Adrenal gland (tissue), 12 donors: Measurements from ENCODE around the gene CHD9. TPM values are rescaled to one million over a fixed set of nuclear protein-coding genes. Genes with fewer than 3 reads are reported as not detected.
A peak's percentile ranks its signal among the peaks of the same experiment; 100 is the strongest.

Source experiments
- DNase-seq, 7 donors: peaks; one replicate each; pipeline ENCODE4 v3.0.0-alpha.2; 2019 to 2020
- H3K27ac ChIP-seq, 5 donors: fragments of 200-600 bp; sonication (generic) in 4 of 5; 1 replicate in 3 of 5; 2 replicates in 2 of 5; pipeline versions ENCODE4 v1.5.1 to v1.8.0; 2016 to 2020; ENCODE audit warnings: mild to moderate bottlenecking in 1 of 5
- H3K27me3 ChIP-seq: fragments of 200-600 bp; 2 replicates; pipeline ENCODE4 v1.8.0; 2021
- H3K36me3 ChIP-seq, 2 donors: fragments of 200-600 bp; replicated peaks in 1 of 2; 1 replicate in 1 of 2; 2 replicates in 1 of 2; pipeline versions ENCODE4 v1.5.1 to v1.8.0; 2018 to 2022
- H3K4me1 ChIP-seq, 2 donors: fragments of 200-600 bp; replicated peaks in 1 of 2; 1 replicate in 1 of 2; 2 replicates in 1 of 2; pipeline versions ENCODE4 v1.5.1 to v1.8.0; 2018 to 2021
- H3K4me3 ChIP-seq, 4 donors: fragments of 200-600 bp; sonication (generic) in 3 of 4; one replicate each; pipeline ENCODE4 v1.5.1; 2016 to 2018
- H3K9me3 ChIP-seq, 3 donors: fragments of 200-600 bp; sonication (generic) in 1 of 3; replicated peaks in 1 of 3; 1 replicate in 2 of 3; 2 replicates in 1 of 3; pipeline versions ENCODE4 v1.5.1 to v1.8.0; 2016 to 2021
- POLR2A ChIP-seq, 2 donors: fragments of 450-650 bp; IDR thresholded peaks; one replicate each; pipeline ENCODE4 v1.6.1; 2017; ENCODE audit warnings: antibody characterized with exemption in 2 of 2, mild to moderate bottlenecking in 2 of 2, moderate library complexity in 1 of 2
- WGBS, 4 donors: extraction: QIAGEN DNeasy Blood & Tissue Kit in 2 of 4; methylation state at CpG; one replicate each; pipeline versions ENCODE4 v1.1.5 to v1.1.7; 2013 to 2017; 5-methylcytosine and 5-hydroxymethylcytosine counted together
- intact Hi-C, 2 donors: fragments of 100-400 bp; cut with DNase I; formaldehyde crosslinking; loops; one replicate each; pipeline versions ENCODE4 v1.14.1 to v1.15.0; 2022 to 2023
- polyA plus RNA-seq, 3 donors: library from polyadenylated mRNA; stranded (reverse); fragments of 200-250 nt in 2 of 3; fragments of 350-450 nt in 1 of 3; fragmentation: Illumina TruSeq in 1 of 3; extraction: RNeasy Lipid Tissue Mini Kit (QIAGEN cat#74804) in 1 of 3; gene quantifications; one replicate each; pipeline ENCODE4 v1.2.3, GENCODE V29; 2013 to 2014
- total RNA-seq, 9 donors: library from RNA; depleted of rRNA in 4 of 9; stranded (reverse); fragments of >200 nt in 4 of 9; fragments of 120-200 nt in 1 of 9; fragmentation: NEBNext Ultra II Directional in 1 of 9; extraction: Animal tissue kit (Norgen Biotek cat#: 25700) in 1 of 9; gene quantifications; one replicate each; pipeline versions ENCODE4 v1.1.0 to v1.2.4, GENCODE V29; 2013 to 2023
- TF ChIP-seq, protein P1 (sequence below), 6 experiments: fragments of 450-650 bp in 4 of 6; fragments of 200-600 bp in 2 of 6; sonication (generic) in 1 of 6; IDR thresholded peaks; 1 replicate in 5 of 6; 2 replicates in 1 of 6; pipeline versions ENCODE4 v1.5.1 to v1.8.0; 2016 to 2021; ENCODE audit warnings: antibody characterized with exemption in 6 of 6, mild to moderate bottlenecking in 2 of 6, moderate library complexity in 1 of 6
- donor health status: healthy with polysubstance abuse.
- donor health status: Bipolar disorder and iron deficiency.
- donor health status: DM: yes; HTN: yes; CAD: no.
- donor health status: DM: no; HTN: no; CAD: no.
- donor health status: DM: no; HTN: no; CAD: no.
- donor health status: DM: yes; HTN: yes; CAD: no.

Gene CHD9
- total and polyA plus RNA-seq, 12 donors, result 10.0 to 95.9 (median 54.7) TPM

DNA sequence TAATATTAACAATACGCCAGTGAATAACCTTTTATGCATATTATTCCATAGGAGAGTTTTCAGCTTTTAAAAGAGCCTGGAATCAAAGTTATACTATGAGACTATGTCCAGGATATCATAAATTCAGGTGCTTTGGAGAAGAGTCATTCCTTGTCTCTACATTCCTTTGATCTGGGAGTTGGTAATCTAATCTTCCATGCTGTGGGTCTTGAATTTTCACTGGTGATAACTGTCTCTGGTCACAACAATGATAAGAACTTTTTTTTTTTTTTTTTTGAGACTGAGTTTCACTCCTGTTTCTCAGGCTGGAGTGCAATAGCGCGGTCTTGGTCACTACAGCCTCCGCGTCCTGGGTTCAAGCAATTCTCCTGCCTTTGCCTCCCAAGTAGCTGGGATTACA is 50.8 kb downstream of the CHD9 start:
- 96 to 100% (median 98%) methylated on average over 5 of the region's 5 CpGs for WGBS, 4 donors
- Histone ChIP-seq H3K36me3 (no peaks in the 10 kb centered on the region), H3K4me3 (no peak overlapping the region), H3K4me1 (peaks cover 4 to 10% of the 10 kb centered on the region in 2 donors), H3K9me3 (no peaks in the 10 kb centered on the region), H3K27me3 (no peaks in the 10 kb centered on the region), H3K27ac (no peak overlapping the region)
- intact Hi-C loops, result no loop called here
- TF ChIP-seq, protein P1, sequence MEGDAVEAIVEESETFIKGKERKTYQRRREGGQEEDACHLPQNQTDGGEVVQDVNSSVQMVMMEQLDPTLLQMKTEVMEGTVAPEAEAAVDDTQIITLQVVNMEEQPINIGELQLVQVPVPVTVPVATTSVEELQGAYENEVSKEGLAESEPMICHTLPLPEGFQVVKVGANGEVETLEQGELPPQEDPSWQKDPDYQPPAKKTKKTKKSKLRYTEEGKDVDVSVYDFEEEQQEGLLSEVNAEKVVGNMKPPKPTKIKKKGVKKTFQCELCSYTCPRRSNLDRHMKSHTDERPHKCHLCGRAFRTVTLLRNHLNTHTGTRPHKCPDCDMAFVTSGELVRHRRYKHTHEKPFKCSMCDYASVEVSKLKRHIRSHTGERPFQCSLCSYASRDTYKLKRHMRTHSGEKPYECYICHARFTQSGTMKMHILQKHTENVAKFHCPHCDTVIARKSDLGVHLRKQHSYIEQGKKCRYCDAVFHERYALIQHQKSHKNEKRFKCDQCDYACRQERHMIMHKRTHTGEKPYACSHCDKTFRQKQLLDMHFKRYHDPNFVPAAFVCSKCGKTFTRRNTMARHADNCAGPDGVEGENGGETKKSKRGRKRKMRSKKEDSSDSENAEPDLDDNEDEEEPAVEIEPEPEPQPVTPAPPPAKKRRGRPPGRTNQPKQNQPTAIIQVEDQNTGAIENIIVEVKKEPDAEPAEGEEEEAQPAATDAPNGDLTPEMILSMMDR (IDR thresholded peaks at IDR 0.05), result no peak
- no peak for TF ChIP-seq POLR2A (IDR thresholded peaks at IDR 0.05)
- no peak for DNase-seq

DNA sequence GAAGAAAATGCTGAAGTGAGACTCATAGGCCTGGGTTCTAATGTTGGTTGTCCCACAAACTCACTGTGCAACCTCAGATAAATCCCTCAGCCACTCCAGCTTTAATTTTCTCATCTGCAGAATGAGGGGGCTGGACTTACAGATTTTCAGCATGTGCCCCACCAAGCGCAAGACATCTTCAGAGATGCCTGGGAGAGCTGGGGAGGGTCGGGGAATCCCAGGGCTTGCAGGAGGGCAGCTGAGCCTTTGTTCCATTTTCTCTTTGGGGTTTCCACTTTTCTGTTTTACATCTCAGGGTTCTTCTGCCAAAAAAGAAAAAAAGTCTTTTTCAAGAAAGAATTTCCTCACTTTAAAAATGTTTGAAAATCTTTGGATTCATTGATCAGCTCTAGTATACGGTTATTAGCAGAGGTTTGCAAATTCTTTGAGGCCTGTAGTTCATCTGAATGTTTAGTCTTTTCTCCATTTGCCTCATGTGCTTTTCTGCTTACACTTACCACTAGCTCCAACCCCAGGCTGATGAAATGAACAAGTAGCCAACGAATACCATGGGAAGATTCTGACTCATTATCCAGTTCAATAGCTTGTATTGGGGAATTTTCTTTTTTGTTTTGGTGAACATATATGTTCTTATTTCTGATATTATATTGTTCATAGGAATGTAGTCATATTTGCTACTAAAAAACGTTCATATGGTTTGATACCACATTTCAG is 56.4 kb downstream of the CHD9 start:
- intact Hi-C loops, result no loop called here

DNA sequence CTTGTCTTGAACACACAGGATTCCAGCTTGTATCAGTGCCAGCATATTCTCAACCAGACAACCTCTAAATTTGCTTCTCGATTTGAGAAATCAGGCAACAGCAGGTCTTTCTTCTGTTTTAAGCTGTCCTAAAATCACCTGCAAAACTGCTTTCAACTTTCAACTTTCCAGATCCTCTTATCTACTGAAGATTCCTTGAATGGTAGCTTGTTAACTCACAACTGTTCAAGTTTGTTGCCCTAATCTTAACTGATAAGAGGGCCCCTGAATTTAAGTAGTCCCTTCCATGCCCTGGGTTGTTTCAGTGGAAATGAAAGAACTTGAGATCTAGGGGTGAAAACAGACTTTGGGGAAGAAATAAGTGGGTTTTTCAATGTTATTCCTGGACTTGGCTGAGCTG is 57.2 kb downstream of the CHD9 start:
- H3K27me3 ChIP-seq, result no peaks in the 10 kb centered on the region
- TF ChIP-seq POLR2A (IDR thresholded peaks at IDR 0.05), result no peak
- TF ChIP-seq, protein P1 (IDR thresholded peaks at IDR 0.05), result no peak
- intact Hi-C loops, result no loop called here
- peak overlapping the region in 1 of 5 donors; percentile 30 for H3K27ac ChIP-seq
- H3K4me1 ChIP-seq, result peaks cover 5 to 16% of the 10 kb centered on the region in 2 donors
- 9 to 35% (median 12%) methylated on average over 1 of the region's 1 CpG for WGBS, 4 donors
- DNase-seq, result no peak
- no peaks in the 10 kb centered on the region for H3K36me3 ChIP-seq
- H3K4me3 ChIP-seq, result no peak overlapping the region
- H3K9me3 ChIP-seq, result no peaks in the 10 kb centered on the region

More for the DNA sequence above, 56.4 kb downstream of the CHD9 start:
- TF ChIP-seq, protein P1 (IDR thresholded peaks at IDR 0.05), result no peak
- TF ChIP-seq POLR2A (IDR thresholded peaks at IDR 0.05), result no peak
- DNase-seq, result no peak
- H3K27me3 ChIP-seq, result no peaks in the 10 kb centered on the region
- H3K4me3 ChIP-seq, result no peak overlapping the region
- WGBS, 4 donors, result 71 to 75% (median 72%) methylated on average over 5 of the region's 5 CpGs
- H3K9me3 ChIP-seq, result no peaks in the 10 kb centered on the region
- H3K27ac ChIP-seq, result no peak overlapping the region
- H3K36me3 ChIP-seq, result no peaks in the 10 kb centered on the region
- H3K4me1 ChIP-seq, result peaks cover 5 to 16% of the 10 kb centered on the region in 2 donors

DNA sequence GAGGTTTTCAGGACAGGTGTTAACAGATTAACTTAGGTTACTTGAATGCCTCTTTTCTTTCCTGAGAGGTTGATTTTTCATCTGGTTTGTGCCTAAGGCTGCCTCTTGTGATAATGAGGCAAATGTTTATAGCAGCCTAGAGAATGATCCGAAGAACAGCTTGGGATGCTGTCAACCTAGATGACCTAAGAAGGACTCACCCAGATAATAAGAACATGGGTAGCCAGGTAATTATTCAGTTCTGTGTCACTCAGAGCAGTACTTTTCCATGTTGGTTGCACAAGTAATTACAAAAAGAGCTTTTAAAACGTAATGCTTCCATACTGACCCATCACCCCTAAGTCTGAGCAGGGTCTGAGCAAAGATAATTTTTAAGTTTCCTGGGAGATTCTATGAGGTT is 60.3 kb downstream of the CHD9 start:
- intact Hi-C loops, result no loop called here
- Histone ChIP-seq H3K27me3 (no peaks in the 10 kb centered on the region), H3K36me3 (no peaks in the 10 kb centered on the region), H3K9me3 (no peaks in the 10 kb centered on the region), H3K4me1 (peaks cover 5 to 16% of the 10 kb centered on the region in 2 donors), H3K4me3 (no peak overlapping the region), H3K27ac (no peak overlapping the region)
- WGBS, 4 donors, result 79 to 97% (median 79%) methylated on average over 2 of the region's 2 CpGs
- TF ChIP-seq POLR2A (IDR thresholded peaks at IDR 0.05), result no peak
- TF ChIP-seq, protein P1 (IDR thresholded peaks at IDR 0.05), result no peak
- no peak for DNase-seq
